GM15510 (cell line): ENCODE measurements around the gene DENR.

ENCODE experiments used
- POLR2A ChIP-seq: IDR thresholded peaks from 3 replicates; pipeline ENCODE4 v1.6.1; 2011; ENCODE audit warnings: borderline replicate concordance; ENCODE audit not compliant: insufficient read length; ENCODE audit errors: extremely low read depth

The DENR gene

GRCh38 chr12:122803937-122804336 is 51.3 kb downstream of the DENR start:
- no peak for TF ChIP-seq POLR2A

GRCh38 chr12:122807651-122808050 is 55.0 kb downstream of the DENR start:
- TF ChIP-seq POLR2A, result no peak

DNA sequence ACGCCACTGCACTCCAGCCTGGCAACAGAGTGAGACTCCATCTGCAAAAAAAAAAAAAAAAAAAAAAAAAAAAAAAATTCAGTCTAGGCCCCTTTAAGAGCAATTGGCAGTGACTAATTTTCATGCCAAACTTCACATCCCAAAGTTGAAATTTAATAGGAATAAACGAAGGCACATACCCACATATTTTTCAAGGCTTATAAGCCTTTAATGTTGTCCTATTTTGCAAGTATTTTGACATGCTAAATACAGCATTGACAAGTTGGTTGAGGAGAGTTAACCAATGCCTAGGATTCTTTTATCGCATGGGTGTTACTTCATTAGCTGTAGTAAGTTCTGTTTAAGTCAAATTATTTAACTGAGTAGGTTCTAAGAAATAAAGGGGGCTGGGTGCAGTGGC is 59.2 kb downstream of the DENR start:
- no peak for TF ChIP-seq POLR2A

DNA sequence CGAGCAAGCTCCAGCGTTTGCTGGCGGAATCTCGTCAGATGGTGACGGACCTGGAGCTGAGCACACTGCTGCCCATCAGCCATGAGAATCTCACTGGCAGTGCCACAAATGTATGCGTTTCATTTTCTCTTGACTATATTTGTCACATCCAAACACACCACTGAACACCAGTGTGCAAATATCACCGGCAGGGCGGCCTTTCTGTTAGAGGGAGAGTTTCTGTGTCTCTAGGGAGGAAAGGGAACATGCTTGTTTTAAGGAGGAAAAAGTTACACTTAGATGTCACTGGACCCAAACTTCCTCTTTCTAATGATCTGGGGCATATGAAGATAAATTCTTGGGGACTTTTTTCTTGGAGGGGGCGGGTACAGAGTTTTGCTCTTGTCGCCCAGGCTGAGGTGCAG is 60.7 kb downstream of the DENR start:
- no peak for TF ChIP-seq POLR2A

DNA sequence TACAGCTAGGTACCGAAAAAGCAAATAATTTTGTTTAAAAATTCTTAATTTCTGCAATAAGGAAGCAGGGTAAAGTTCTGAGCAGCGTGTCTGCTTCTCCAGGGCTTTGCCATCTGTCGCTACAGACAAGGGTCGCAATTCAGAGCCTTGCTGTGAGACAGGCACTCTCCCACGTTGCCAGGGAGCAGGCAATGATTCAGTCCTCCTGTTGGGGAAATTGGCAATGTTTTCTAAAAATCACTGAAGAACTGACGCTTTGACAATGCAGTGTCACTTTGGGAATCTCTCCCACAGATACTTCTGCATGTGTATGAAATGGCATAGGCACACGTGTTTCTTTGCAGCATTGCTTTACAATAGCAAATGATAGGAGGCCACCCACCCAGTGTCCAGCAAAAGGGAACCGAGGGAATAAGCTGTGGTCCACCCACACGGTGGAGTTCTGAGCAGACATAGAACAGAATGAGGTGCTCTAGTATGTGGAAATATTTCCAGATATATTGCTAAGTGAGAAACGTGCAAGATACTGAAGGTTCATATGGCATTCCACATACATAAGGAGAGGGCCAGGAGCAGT is 66.7 kb downstream of the DENR start:
- no peak for TF ChIP-seq POLR2A

DNA sequence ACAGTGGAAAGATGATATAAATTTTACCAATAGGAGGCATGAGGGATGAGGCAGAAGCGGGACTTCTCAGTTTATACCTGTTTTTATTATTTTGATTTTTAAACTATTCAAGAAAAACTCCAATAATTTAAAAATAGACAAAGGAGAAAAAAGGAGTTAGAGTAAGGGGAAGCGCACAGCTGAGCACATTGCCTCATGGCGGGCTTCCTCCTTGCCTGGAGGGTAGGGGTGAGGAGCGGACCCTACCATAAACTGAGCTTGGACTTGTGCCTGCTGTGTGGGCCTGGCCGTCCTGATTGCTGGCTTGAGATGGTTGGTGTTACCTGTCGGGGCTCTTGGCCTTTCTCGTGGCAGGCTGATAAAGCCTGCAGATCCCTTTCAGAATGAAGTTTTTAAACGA is 67.5 kb downstream of the DENR start:
- TF ChIP-seq POLR2A, result no peak
